ENCODE results near the gene DLG2. TPM values are rescaled to one million over a fixed set of nuclear protein-coding genes. Genes with fewer than 3 reads are reported as not detected.
"Not testable (repeated sequence)": the region's sequence is repeated elsewhere in the genome, so short reads cannot be mapped to it uniquely, and the experiment has no call there.

DLG2 gene
- total RNA-seq, 1 donor from 2014 or later, result 0.17 TPM

GRCh38 chr11:85247797-85248196 lies 379.3 kb downstream of the DLG2 start:
- no peak for TF ChIP-seq CTCF (conservative IDR thresholded peaks at IDR 0.05; ENCODE audit: low read depth, low read length)
- DNase-seq (ENCODE audit: low read depth), result no peak
- no peak overlapping the region for H3K4me3 ChIP-seq (ENCODE audit: low read depth, low read length)

- DNase-seq (ENCODE audit: low read depth), result no peak
- TF ChIP-seq CTCF (conservative IDR thresholded peaks at IDR 0.05; ENCODE audit: low read depth, low read length), result no peak
- no peak overlapping the region for H3K4me3 ChIP-seq (ENCODE audit: low read depth, low read length)
Measured at GRCh38 chr11:85238906-85239305, 388.2 kb downstream of the DLG2 start.

GRCh38 chr11:85238038-85238437 lies 389.1 kb downstream of the DLG2 start:
- DNase-seq (ENCODE audit: low read depth); H3K4me3 ChIP-seq (ENCODE audit: low read depth, low read length): not testable (repeated sequence)

GRCh38 chr11:85236211-85236610 lies 390.9 kb downstream of the DLG2 start:
- H3K4me3 ChIP-seq (ENCODE audit: low read depth, low read length), result no peak overlapping the region
- TF ChIP-seq CTCF (conservative IDR thresholded peaks at IDR 0.05; ENCODE audit: low read depth, low read length), result no peak
- no peak for DNase-seq (ENCODE audit: low read depth)

- no peak for TF ChIP-seq CTCF (conservative IDR thresholded peaks at IDR 0.05; ENCODE audit: low read depth, low read length)
- DNase-seq (ENCODE audit: low read depth), result no peak
- H3K4me3 ChIP-seq (ENCODE audit: low read depth, low read length), result no peak overlapping the region
Measured at GRCh38 chr11:85232559-85232958, 394.6 kb downstream of the DLG2 start.

- DNase-seq (ENCODE audit: low read depth), result no peak
- no peak for TF ChIP-seq CTCF (conservative IDR thresholded peaks at IDR 0.05; ENCODE audit: low read depth, low read length)
- no peak overlapping the region for H3K4me3 ChIP-seq (ENCODE audit: low read depth, low read length)
Measured at GRCh38 chr11:85231588-85231987, 395.6 kb downstream of the DLG2 start.

GRCh38 chr11:85229723-85230122 lies 397.4 kb downstream of the DLG2 start:
- not testable (repeated sequence) for DNase-seq (ENCODE audit: low read depth)

GRCh38 chr11:85196968-85197367 lies 430.2 kb downstream of the DLG2 start:
- TF ChIP-seq CTCF (conservative IDR thresholded peaks at IDR 0.05; ENCODE audit: low read depth, low read length), result no peak
- no peak overlapping the region for H3K4me3 ChIP-seq (ENCODE audit: low read depth, low read length)
- no peak for DNase-seq (ENCODE audit: low read depth)

More at GRCh38 chr11:85229723-85230122, 397.4 kb downstream of the DLG2 start:
- not testable (repeated sequence) for H3K4me3 ChIP-seq (ENCODE audit: low read depth, low read length)

All from epithelial cell of proximal tubule (primary cell).